GM23338 (cell line): ENCODE data around the gene SWT1. TPM values are rescaled to one million over a fixed set of nuclear protein-coding genes. Genes with fewer than 3 reads are reported as not detected.
"Not testable (repeated sequence)": the region's sequence is repeated elsewhere in the genome, so short reads cannot be mapped to it uniquely, and the experiment has no call there.

Experiments
- ATAC-seq: fragments of 200-7000 bp; cut with Tn5 transposase; 3 replicates; pipeline ENCODE4 v1.9.1; 2020
- DNase-seq: peaks from one replicate; pipeline ENCODE4 v3.0.0-alpha.2; 2015; ENCODE audit warnings: low spot score
- H2AFZ ChIP-seq: fragments of 200-600 bp; sonication (generic); 2 replicates; pipeline ENCODE4 v1.8.0; 2016; ENCODE audit warnings: antibody characterized with exemption, mild to moderate bottlenecking, moderate library complexity
- H3F3A ChIP-seq: fragments of 200-600 bp; sonication (generic); replicated peaks from 2 replicates; pipeline ENCODE4 v1.8.0; 2017; ENCODE audit warnings: antibody characterized with exemption, mixed run types, low read depth
- H3K27ac ChIP-seq: fragments of 200-600 bp; sonication (generic); 2 replicates; pipeline ENCODE4 v1.6.1; 2016; ENCODE audit warnings: low read depth
- H3K27me3 ChIP-seq: fragments of 200-600 bp; sonication (generic); 2 replicates; pipeline ENCODE4 v1.8.0; 2016; ENCODE audit warnings: mild to moderate bottlenecking, mixed run types, moderate library complexity; ENCODE audit not compliant: insufficient read depth
- H3K36me3 ChIP-seq: fragments of 200-600 bp; sonication (generic); 2 replicates; pipeline ENCODE4 v1.8.0; 2016; ENCODE audit warnings: mild to moderate bottlenecking; ENCODE audit not compliant: insufficient read depth
- H3K4me1 ChIP-seq: fragments of 200-600 bp; sonication (generic); 2 replicates; pipeline ENCODE4 v1.8.0; 2016; ENCODE audit warnings: mild to moderate bottlenecking, moderate library complexity; ENCODE audit not compliant: insufficient read depth
- H3K4me2 ChIP-seq: fragments of 200-600 bp; sonication (generic); 2 replicates; pipeline ENCODE4 v1.7.1; 2017; ENCODE audit warnings: mixed run types
- H3K4me3 ChIP-seq: fragments of 200-600 bp; sonication (generic); 2 replicates; pipeline ENCODE4 v1.6.1; 2016; ENCODE audit warnings: mixed run types
- H3K79me2 ChIP-seq: fragments of 200-600 bp; sonication (generic); replicated peaks from 2 replicates; pipeline ENCODE4 v1.8.0; 2017; ENCODE audit warnings: mild to moderate bottlenecking; ENCODE audit not compliant: insufficient read depth
- H3K9me2 ChIP-seq: fragments of 200-600 bp; sonication (generic); 2 replicates; pipeline ENCODE4 v1.8.0; 2017; ENCODE audit not compliant: insufficient read depth
- H4K20me1 ChIP-seq: fragments of 200-600 bp; sonication (generic); replicated peaks from 2 replicates; pipeline ENCODE4 v1.8.0; 2017; ENCODE audit warnings: mild to moderate bottlenecking; ENCODE audit not compliant: insufficient read depth
- H3K27ac Mint-ChIP-seq: 2 replicates; pipeline ENCODE4 v1.8.0; 2020; ENCODE audit warnings: inconsistent platforms, mild to moderate bottlenecking, moderate library complexity, mixed read lengths
- H3K27me3 Mint-ChIP-seq: 3 replicates; pipeline ENCODE4 v1.8.0; 2022; ENCODE audit warnings: low read depth, mild to moderate bottlenecking, moderate library complexity, mixed read lengths, inconsistent platforms; ENCODE audit not compliant: insufficient read depth, poor library complexity
- H3K36me3 Mint-ChIP-seq: 3 replicates; pipeline ENCODE4 v1.8.0; 2021; ENCODE audit warnings: low read depth, mild to moderate bottlenecking, inconsistent platforms, moderate library complexity, mixed read lengths
- H3K4me1 Mint-ChIP-seq: 3 replicates; pipeline ENCODE4 v1.8.0; 2020; ENCODE audit warnings: mild to moderate bottlenecking, inconsistent platforms, mixed read lengths
- H3K4me3 Mint-ChIP-seq: 3 replicates; pipeline ENCODE4 v1.8.0; 2021; ENCODE audit warnings: moderate library complexity, mild to moderate bottlenecking, inconsistent platforms, mixed read lengths
- H3K9me3 Mint-ChIP-seq: 3 replicates; pipeline ENCODE4 v1.8.0; 2020; ENCODE audit warnings: moderate library complexity, mild to moderate bottlenecking, inconsistent platforms, mixed read lengths
- EZH2phosphoT487 ChIP-seq: fragments of 200-600 bp; sonication (generic); IDR thresholded peaks from one replicate; pipeline ENCODE4 v1.8.1; 2018; ENCODE audit warnings: antibody characterized with exemption; ENCODE audit not compliant: unreplicated experiment
- POLR2AphosphoS5 ChIP-seq: IDR thresholded peaks from 2 replicates; pipeline ENCODE4 v1.6.1; 2016; ENCODE audit warnings: antibody characterized with exemption, low read depth
- ZNF114 ChIP-seq: fragments of 250-450 bp; sonication (Bioruptor Pico); IDR thresholded peaks from 2 replicates; pipeline ENCODE4 v1.5.0; 2020; ENCODE audit warnings: mild to moderate bottlenecking, moderate library complexity
- ZNF331 ChIP-seq: fragments of 250-450 bp; sonication (Bioruptor Pico); IDR thresholded peaks from 2 replicates; pipeline ENCODE4 v1.5.0; 2020; ENCODE audit warnings: low read depth, mild to moderate bottlenecking, moderate library complexity
- ZNF462 ChIP-seq: fragments of 250-450 bp; sonication (Bioruptor Pico); IDR thresholded peaks from 2 replicates; pipeline ENCODE4 v1.5.0; 2020; ENCODE audit warnings: mild to moderate bottlenecking, moderate library complexity
- polyA plus RNA-seq: library from polyadenylated mRNA; unstranded; fragments of >200 nt; fragmentation: Nextera tagmentation; extraction: Ambion mirVana; gene quantifications from 2 replicates; pipeline ENCODE4 v1.2.1, GENCODE V29; 2016
- total RNA-seq: library from RNA; depleted of rRNA; stranded (reverse); fragments of >200 nt; shearing (Covaris generic); gene quantifications from 2 replicates; pipeline ENCODE4 v1.2.3, GENCODE V29; 2014

Gene SWT1
- total and polyA plus RNA-seq, 2 experiments from 2014 or later, result 3.6 to 5.7 TPM

DNA sequence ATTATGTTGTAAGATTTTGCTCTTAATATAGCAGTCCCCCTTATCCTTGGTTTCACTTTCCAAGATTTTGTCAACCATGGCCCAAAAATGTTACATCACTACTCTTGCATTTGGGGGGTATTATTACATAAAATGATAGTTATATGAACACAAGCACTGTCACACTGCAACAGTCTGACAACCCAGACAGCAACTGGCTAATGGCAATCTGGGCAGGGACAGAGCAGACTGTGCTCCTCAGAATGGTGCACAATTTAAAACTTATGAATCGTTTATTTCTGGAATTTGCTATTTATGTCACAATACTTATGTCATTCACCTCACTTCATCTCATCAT lies 162.1 kb downstream of the SWT1 start (continued):
- TF ChIP-seq ZNF462 (CRISPR knock-in tag) (no peak), POLR2AphosphoS5 (no peak), ZNF331 (CRISPR knock-in tag) (no peak), EZH2phosphoT487 (no peak), ZNF114 (CRISPR knock-in tag) (no peak)

DNA sequence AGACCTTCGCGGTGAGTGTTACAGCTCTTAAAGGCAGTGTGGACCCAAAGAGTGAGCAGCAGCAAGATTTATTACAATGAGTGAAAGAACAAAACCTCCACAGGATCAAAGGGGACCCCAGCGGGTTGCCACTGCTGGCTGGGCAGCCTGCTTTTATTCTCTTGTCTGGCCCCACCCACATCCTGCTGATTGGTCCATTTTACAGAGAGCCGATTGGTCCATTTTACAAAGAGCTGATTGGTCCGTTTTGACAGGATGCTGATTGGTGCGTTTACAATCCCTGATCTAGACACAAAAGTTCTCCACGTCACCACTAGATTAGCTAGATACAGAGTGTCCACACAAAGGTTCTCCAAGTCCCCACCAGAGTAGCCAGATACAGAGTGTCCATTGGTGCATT lies 164.1 kb downstream of the SWT1 start:
- not testable (repeated sequence) for H3K9me2 ChIP-seq, H3K4me2 ChIP-seq, DNase-seq, H4K20me1 ChIP-seq, H3K27me3 Mint-ChIP-seq, H3F3A ChIP-seq, ATAC-seq, H3K4me1 Mint-ChIP-seq, H2AFZ ChIP-seq, H3K4me3 ChIP-seq, H3K27ac ChIP-seq, H3K27ac Mint-ChIP-seq, H3K4me3 Mint-ChIP-seq, H3K36me3 ChIP-seq, H3K27me3 ChIP-seq
- Histone ChIP-seq H3K4me1 (peaks cover 16% of the 10 kb centered on the region), H3K79me2 (peaks cover 16% of the 10 kb centered on the region)
- Mint-ChIP-seq H3K36me3 (peaks cover 23% of the 10 kb centered on the region), H3K9me3 (peaks cover 18% of the 10 kb centered on the region)

DNA sequence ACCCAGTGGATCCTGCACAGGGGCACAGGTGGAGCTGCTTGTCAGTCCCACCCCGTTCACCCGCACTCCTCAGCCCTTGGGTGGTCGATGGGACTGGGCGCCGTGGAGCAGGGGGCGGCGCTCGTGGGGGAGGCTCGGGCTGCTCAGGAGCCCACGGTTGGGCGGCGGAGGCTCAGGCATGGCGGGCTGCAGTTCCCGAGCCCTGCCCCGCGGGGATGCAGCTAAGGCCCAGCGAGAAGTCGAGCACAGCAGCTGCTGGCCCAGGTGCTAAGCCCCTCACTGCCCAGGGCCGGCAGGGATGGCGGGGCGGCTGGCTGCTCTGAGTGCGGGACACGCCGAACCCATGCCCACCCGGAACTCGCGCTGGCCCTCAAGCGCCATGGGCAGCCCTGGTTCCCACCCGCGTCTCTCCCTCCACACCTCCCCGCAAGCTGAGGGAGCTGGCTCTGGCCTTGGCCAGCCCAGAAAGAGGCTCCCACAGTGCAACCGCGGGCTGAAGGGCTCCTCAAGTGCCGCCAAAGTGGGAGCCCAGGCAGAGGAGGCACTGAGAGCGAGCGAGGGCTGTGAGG lies 164.8 kb downstream of the SWT1 start:
- H3K36me3 ChIP-seq, H3K27me3 ChIP-seq, H3K4me2 ChIP-seq, ATAC-seq, H3K27ac Mint-ChIP-seq, H3K4me3 Mint-ChIP-seq, H3K4me1 Mint-ChIP-seq, H3K27ac ChIP-seq, H3K27me3 Mint-ChIP-seq, H3F3A ChIP-seq, DNase-seq, H3K9me2 ChIP-seq, H3K4me3 ChIP-seq, H3K79me2 ChIP-seq, H2AFZ ChIP-seq, H4K20me1 ChIP-seq: not testable (repeated sequence)
- H3K4me1 ChIP-seq, result peaks cover 16% of the 10 kb centered on the region
- peaks cover 18% of the 10 kb centered on the region for H3K9me3 Mint-ChIP-seq
- H3K36me3 Mint-ChIP-seq, result peaks cover 23% of the 10 kb centered on the region
